Caco-2 (cell line): ENCODE data around the gene BRSK1. TPM values are rescaled to one million over a fixed set of nuclear protein-coding genes. Genes with fewer than 3 reads are reported as not detected.

Experiments
- BruUV-seq: library from RNA; stranded (reverse); fragments of 400-500 nt; replicated peaks from 2 replicates; lab custom pipeline; 2021; lab: Mats Ljungman, UMichigan
- CTCF ChIA-PET: fragments of 300-600 bp; sonication (Branson Sonifier 250); formaldehyde crosslinking; loops from one replicate; lab custom pipeline; 2022; ENCODE audit warnings: antibody characterized with exemption; lab: Charles Lee
- POLR2A ChIA-PET: fragments of 300-600 bp; sonication (Branson Sonifier 250); formaldehyde crosslinking; loops from one replicate; lab custom pipeline; 2022; ENCODE audit warnings: antibody characterized with exemption; lab: Charles Lee
- DNase-seq, 2 experiments: peaks; one replicate each; pipeline versions ENCODE4 v3.0.0 to v3.0.0-alpha.2; 2020 to 2022
- H3K27me3 ChIP-seq: replicated peaks from 2 replicates; pipeline ENCODE4 v1.6.0; 2011; ENCODE audit warnings: low read length; ENCODE audit not compliant: control insufficient read depth, insufficient read depth
- H3K36me3 ChIP-seq: 2 replicates; pipeline ENCODE4 v1.5.1; 2011; ENCODE audit warnings: low read length; ENCODE audit not compliant: control insufficient read depth, insufficient read depth
- H3K4me1 ChIP-seq: fragments of 250-450 bp; sonication (Bioruptor Pico); 2 replicates; pipeline ENCODE4 v1.5.1; 2020; ENCODE audit warnings: mild to moderate bottlenecking
- H3K4me3 ChIP-seq: 2 replicates; pipeline ENCODE4 v1.5.1; 2011; ENCODE audit warnings: low read depth, mild to moderate bottlenecking, control low read depth, low read length
- H3K9me3 ChIP-seq: fragments of 250-450 bp; sonication (Bioruptor Pico); 2 replicates; pipeline ENCODE4 v1.5.1; 2020; ENCODE audit warnings: mild to moderate bottlenecking, moderate library complexity
- H3K27ac Mint-ChIP-seq: one replicate; pipeline ENCODE4 v1.8.0; 2022; ENCODE audit warnings: mixed read lengths; ENCODE audit not compliant: unreplicated experiment
- H3K27me3 Mint-ChIP-seq: one replicate; pipeline ENCODE4 v1.8.0; 2022; ENCODE audit warnings: mixed read lengths; ENCODE audit not compliant: insufficient read depth, unreplicated experiment
- H3K36me3 Mint-ChIP-seq: one replicate; pipeline ENCODE4 v1.8.0; 2022; ENCODE audit warnings: mild to moderate bottlenecking, mixed read lengths; ENCODE audit not compliant: insufficient read depth, unreplicated experiment
- H3K4me1 Mint-ChIP-seq: one replicate; pipeline ENCODE4 v1.8.0; 2022; ENCODE audit warnings: low read depth, mixed read lengths; ENCODE audit not compliant: unreplicated experiment
- H3K4me3 Mint-ChIP-seq: one replicate; pipeline ENCODE4 v1.8.0; 2022; ENCODE audit warnings: mild to moderate bottlenecking, moderate library complexity, mixed read lengths; ENCODE audit not compliant: unreplicated experiment
- H3K9me3 Mint-ChIP-seq: one replicate; pipeline ENCODE4 v1.8.0; 2022; ENCODE audit warnings: mixed read lengths; ENCODE audit not compliant: unreplicated experiment
- intact Hi-C: fragments of 100-400 bp; cut with micrococcal nuclease; formaldehyde crosslinking; loops from one replicate; pipeline ENCODE4 v1.10.0; 2022; ENCODE audit not compliant: unreplicated experiment
- total RNA-seq: library from RNA; stranded (reverse); gene quantifications from 2 replicates; pipeline ENCODE4 v1.2.3, GENCODE V29; 2022
- TF ChIP-seq, protein P1 (sequence below), 2 experiments: fragments of 200-600 bp in 1 of 2; IDR thresholded peaks; 1 replicate in 1 of 2; 2 replicates in 1 of 2; pipeline versions ENCODE4 v1.5.1 to v1.8.0; 2011 to 2022; ENCODE audit warnings: antibody characterized with exemption in 1 of 2, control low read depth in 1 of 2, inconsistent platforms in 1 of 2, low read depth in 1 of 2, low read length in 1 of 2, mild to moderate bottlenecking in 1 of 2, moderate library complexity in 1 of 2; ENCODE audit not compliant: insufficient read depth in 1 of 2, severe bottlenecking in 1 of 2, unreplicated experiment in 1 of 2

The BRSK1 gene
- total RNA-seq, 1 experiment from 2014 or later, result 28.6 TPM

- H3K4me3 ChIP-seq, result peak overlapping the region; percentile 54
- no peaks in the 10 kb centered on the region for H3K27me3 ChIP-seq
- H3K9me3 ChIP-seq, result no peaks in the 10 kb centered on the region
- Mint-ChIP-seq H3K4me3 (peak overlapping the region; percentile 16), H3K27ac (peak overlapping the region; percentile 56), H3K9me3 (no peaks in the 10 kb centered on the region), H3K4me1 (peaks cover 19% of the 10 kb centered on the region), H3K36me3 (peaks cover 12% of the 10 kb centered on the region), H3K27me3 (no peaks in the 10 kb centered on the region)
- CTCF ChIA-PET, result no interaction called here
- H3K36me3 ChIP-seq, result no peaks in the 10 kb centered on the region
- POLR2A ChIA-PET, result no interaction called here
- intact Hi-C loops, result no loop called here
- TF ChIP-seq, protein P1, sequence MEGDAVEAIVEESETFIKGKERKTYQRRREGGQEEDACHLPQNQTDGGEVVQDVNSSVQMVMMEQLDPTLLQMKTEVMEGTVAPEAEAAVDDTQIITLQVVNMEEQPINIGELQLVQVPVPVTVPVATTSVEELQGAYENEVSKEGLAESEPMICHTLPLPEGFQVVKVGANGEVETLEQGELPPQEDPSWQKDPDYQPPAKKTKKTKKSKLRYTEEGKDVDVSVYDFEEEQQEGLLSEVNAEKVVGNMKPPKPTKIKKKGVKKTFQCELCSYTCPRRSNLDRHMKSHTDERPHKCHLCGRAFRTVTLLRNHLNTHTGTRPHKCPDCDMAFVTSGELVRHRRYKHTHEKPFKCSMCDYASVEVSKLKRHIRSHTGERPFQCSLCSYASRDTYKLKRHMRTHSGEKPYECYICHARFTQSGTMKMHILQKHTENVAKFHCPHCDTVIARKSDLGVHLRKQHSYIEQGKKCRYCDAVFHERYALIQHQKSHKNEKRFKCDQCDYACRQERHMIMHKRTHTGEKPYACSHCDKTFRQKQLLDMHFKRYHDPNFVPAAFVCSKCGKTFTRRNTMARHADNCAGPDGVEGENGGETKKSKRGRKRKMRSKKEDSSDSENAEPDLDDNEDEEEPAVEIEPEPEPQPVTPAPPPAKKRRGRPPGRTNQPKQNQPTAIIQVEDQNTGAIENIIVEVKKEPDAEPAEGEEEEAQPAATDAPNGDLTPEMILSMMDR (IDR thresholded peaks at IDR 0.05; ENCODE audit: insufficient read depth in 1 of 2, low read depth in 1 of 2, low read length in 1 of 2, severe bottlenecking in 1 of 2, unreplicated experiment in 1 of 2), result no peak
- peaks cover 24% of the 10 kb centered on the region for H3K4me1 ChIP-seq
- no peak for DNase-seq
- no TSS peak for BruUV-seq
Measured at GRCh38 chr19:55285229-55285890, 1.6 kb downstream of the BRSK1 start.

DNA sequence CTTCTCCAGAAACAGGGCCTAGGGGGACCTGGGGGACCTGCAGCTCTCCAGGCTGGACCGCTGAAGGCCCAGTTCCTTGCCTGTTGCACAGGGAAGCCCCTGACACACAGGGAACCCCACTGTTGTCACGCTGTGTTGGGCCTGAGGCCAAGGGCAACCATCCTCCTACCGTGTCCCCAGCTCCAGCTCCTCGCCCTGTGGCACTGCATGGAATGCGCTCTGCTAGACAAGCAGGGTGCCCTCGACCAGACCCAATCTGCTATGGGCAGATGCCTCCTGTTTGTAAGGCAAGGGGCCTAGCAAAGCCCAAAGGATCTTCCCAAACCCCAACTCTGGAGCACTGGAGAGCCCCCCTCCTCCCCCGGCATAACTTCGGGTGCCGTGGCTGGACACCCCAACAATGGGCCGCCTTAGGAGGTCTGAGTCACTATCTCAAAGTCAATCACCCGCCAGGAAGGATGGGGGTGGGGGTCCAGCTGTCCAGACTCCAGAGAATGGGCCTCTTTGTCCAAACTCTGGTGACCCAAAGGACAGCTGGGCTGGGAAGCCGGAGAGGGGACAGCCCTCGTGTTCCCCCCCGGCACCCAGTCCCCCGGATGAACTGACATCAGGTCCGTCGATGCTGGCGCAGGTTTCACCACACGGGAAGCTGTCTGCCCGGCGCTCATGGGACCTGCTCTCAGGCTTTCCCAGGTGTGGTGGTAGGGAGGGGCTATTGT lies 3.7 kb downstream of the BRSK1 start:
- intact Hi-C loops, result no loop called here
- BruUV-seq, result no TSS peak
- no peaks in the 10 kb centered on the region for H3K27me3 Mint-ChIP-seq
- Histone ChIP-seq H3K9me3 (no peaks in the 10 kb centered on the region), H3K27me3 (no peaks in the 10 kb centered on the region), H3K4me3 (no peak overlapping the region), H3K36me3 (no peaks in the 10 kb centered on the region), H3K4me1 (peaks cover 10% of the 10 kb centered on the region)
- ChIA-PET CTCF (no interaction called here), POLR2A (interaction anchor here (0.6 kb wide), 1 partner anchor 51 kb away, joined by 8 read pairs; no protein-coding TSS in a partner anchor)
- no peaks in the 10 kb centered on the region for H3K9me3 Mint-ChIP-seq
- TF ChIP-seq, protein P1 (IDR thresholded peaks at IDR 0.05; ENCODE audit: insufficient read depth in 1 of 2, low read depth in 1 of 2, low read length in 1 of 2, severe bottlenecking in 1 of 2, unreplicated experiment in 1 of 2), result no peak
- no peak overlapping the region for H3K27ac Mint-ChIP-seq
- peaks cover 30% of the 10 kb centered on the region for H3K36me3 Mint-ChIP-seq
- peaks cover 8% of the 10 kb centered on the region for H3K4me1 Mint-ChIP-seq
- no peak for DNase-seq
- H3K4me3 Mint-ChIP-seq, result no peak overlapping the region

DNA sequence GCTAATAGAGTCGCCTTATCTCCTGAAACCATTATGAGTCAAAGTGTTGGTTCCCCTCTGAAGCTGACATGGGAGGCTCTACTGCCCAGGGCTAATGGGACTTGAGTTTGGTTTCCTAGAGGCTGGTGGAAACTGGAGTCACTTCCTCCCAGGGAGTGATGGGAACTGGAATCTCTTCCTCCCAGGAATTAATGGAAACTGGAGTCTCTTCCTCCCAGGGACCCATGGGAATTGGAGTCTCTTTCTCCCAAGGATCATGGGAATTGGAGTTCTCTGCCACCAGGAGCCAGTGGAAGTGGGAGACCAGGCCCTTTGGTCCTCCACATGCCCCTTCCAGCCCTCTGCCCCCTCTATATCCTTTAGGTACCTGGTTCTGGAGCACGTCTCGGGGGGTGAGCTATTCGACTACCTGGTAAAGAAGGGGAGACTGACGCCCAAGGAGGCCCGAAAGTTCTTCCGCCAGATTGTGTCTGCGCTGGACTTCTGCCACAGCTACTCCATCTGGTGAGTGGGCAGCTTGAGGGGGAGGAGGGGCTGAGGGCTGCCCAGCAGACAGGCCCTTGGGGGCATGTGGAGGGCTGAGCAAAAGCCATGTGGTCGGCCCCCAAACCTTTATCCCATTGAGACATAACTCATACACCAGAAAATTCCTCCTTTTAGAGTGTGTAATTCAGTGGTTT lies 5.5 kb downstream of the BRSK1 start:
- H3K27ac Mint-ChIP-seq, result no peak overlapping the region
- no peaks in the 10 kb centered on the region for H3K27me3 Mint-ChIP-seq
- peaks cover 8% of the 10 kb centered on the region for H3K4me1 Mint-ChIP-seq
- DNase-seq, result no peak
- H3K36me3 ChIP-seq, result no peaks in the 10 kb centered on the region
- no peak overlapping the region for H3K4me3 ChIP-seq
- H3K27me3 ChIP-seq, result no peaks in the 10 kb centered on the region
- H3K36me3 Mint-ChIP-seq, result peaks cover 35% of the 10 kb centered on the region
- TF ChIP-seq, protein P1 (IDR thresholded peaks at IDR 0.05; ENCODE audit: insufficient read depth in 1 of 2, low read depth in 1 of 2, low read length in 1 of 2, severe bottlenecking in 1 of 2, unreplicated experiment in 1 of 2), result no peak
- no peaks in the 10 kb centered on the region for H3K9me3 Mint-ChIP-seq
- H3K4me3 Mint-ChIP-seq, result no peak overlapping the region
- ChIA-PET CTCF (interaction anchor here (1.0 kb wide), 1 partner anchor 50 kb away, joined by 3 read pairs; the partner anchor contains the start of gene KMT5C), POLR2A (no interaction called here)
- BruUV-seq, result no TSS peak
- peaks cover 10% of the 10 kb centered on the region for H3K4me1 ChIP-seq
- intact Hi-C loops, result no loop called here
- H3K9me3 ChIP-seq, result no peaks in the 10 kb centered on the region
